Liver (tissue), 9 donors: ENCODE data around the gene TRIM38. TPM values are rescaled to one million over a fixed set of nuclear protein-coding genes. Genes with fewer than 3 reads are reported as not detected.
A peak's percentile ranks its signal among the peaks of the same experiment; 100 is the strongest.

Experiments used
- DNase-seq: peaks from one replicate; pipeline ENCODE4 v3.0.0-alpha.2; 2017; ENCODE audit warnings: low spot score
- H3K27ac ChIP-seq, 2 donors: one replicate each; pipeline ENCODE4 v1.7.0; 2013; ENCODE audit warnings: inconsistent platforms in 2 of 2, low read length in 2 of 2, control low read depth in 1 of 2, low read depth in 1 of 2, mild to moderate bottlenecking in 1 of 2
- H3K27me3 ChIP-seq, 4 donors: one replicate each; pipeline versions ENCODE4 v1.6.1 to v1.7.0; 2013; ENCODE audit warnings: low read length in 3 of 4, inconsistent platforms in 1 of 4, mild to moderate bottlenecking in 1 of 4, moderate library complexity in 1 of 4; ENCODE audit not compliant: control insufficient read depth in 4 of 4, insufficient read depth in 4 of 4
- H3K36me3 ChIP-seq, 4 donors: one replicate each; pipeline versions ENCODE4 v1.6.1 to v1.7.0; 2013; ENCODE audit warnings: low read length in 3 of 4, mild to moderate bottlenecking in 3 of 4, low read depth in 1 of 4, moderate library complexity in 1 of 4; ENCODE audit not compliant: control insufficient read depth in 4 of 4, insufficient read depth in 3 of 4
- H3K4me1 ChIP-seq, 4 donors: one replicate each; pipeline versions ENCODE4 v1.6.1 to v1.7.0; 2013; ENCODE audit warnings: low read length in 3 of 4, mild to moderate bottlenecking in 3 of 4, moderate library complexity in 1 of 4; ENCODE audit not compliant: control insufficient read depth in 4 of 4, insufficient read depth in 4 of 4
- H3K4me3 ChIP-seq, 3 donors: one replicate each; pipeline versions ENCODE4 v1.6.1 to v1.7.0; 2013; ENCODE audit warnings: low read length in 3 of 3, control low read depth in 1 of 3, low read depth in 1 of 3, mild to moderate bottlenecking in 1 of 3
- H3K9ac ChIP-seq, 2 donors: one replicate each; pipeline ENCODE4 v1.7.0; 2013; ENCODE audit warnings: low read length in 2 of 2, mild to moderate bottlenecking in 2 of 2, moderate library complexity in 2 of 2, control low read depth in 1 of 2, low read depth in 1 of 2
- H3K9me3 ChIP-seq, 4 donors: one replicate each; pipeline versions ENCODE4 v1.6.1 to v1.7.0; 2013; ENCODE audit warnings: low read length in 3 of 4; ENCODE audit not compliant: control insufficient read depth in 4 of 4
- CTCF ChIP-seq: fragments of 150-350 bp; IDR thresholded peaks from 2 replicates; pipeline ENCODE4 v1.5.1; 2017; ENCODE audit warnings: improper control_type of control experiment, low read depth, low read length; ENCODE audit not compliant: missing input control
- EGR1 ChIP-seq, 2 donors: IDR thresholded peaks; 2 replicates each; pipeline ENCODE4 v1.6.1; 2016 to 2018; ENCODE audit warnings: antibody characterized with exemption in 2 of 2, low read depth in 2 of 2
- FOXA1 ChIP-seq: IDR thresholded peaks from 2 replicates; pipeline ENCODE4 v1.6.1; 2016; ENCODE audit warnings: antibody characterized with exemption
- FOXA2 ChIP-seq: IDR thresholded peaks from 2 replicates; pipeline ENCODE4 v1.6.1; 2016; ENCODE audit warnings: antibody characterized with exemption
- GABPA ChIP-seq, 2 donors: IDR thresholded peaks in 1 of 2; conservative IDR thresholded peaks in 1 of 2; 2 replicates each; pipeline ENCODE4 v1.6.1; 2016; ENCODE audit warnings: antibody characterized with exemption in 2 of 2, mild to moderate bottlenecking in 1 of 2, moderate library complexity in 1 of 2
- HNF4A ChIP-seq, 2 donors: conservative IDR thresholded peaks; 2 replicates each; pipeline ENCODE4 v1.6.1; 2016; ENCODE audit warnings: antibody characterized with exemption in 2 of 2, mild to moderate bottlenecking in 2 of 2
- HNF4G ChIP-seq: IDR thresholded peaks from 2 replicates; pipeline ENCODE4 v1.6.1; 2016; ENCODE audit warnings: antibody characterized with exemption
- JUND ChIP-seq, 2 donors: IDR thresholded peaks; 2 replicates each; pipeline ENCODE4 v1.6.1; 2016; ENCODE audit warnings: antibody characterized with exemption in 2 of 2
- NR2F2 ChIP-seq: IDR thresholded peaks from 2 replicates; pipeline ENCODE4 v1.6.1; 2016; ENCODE audit warnings: antibody characterized with exemption
- RAD21 ChIP-seq, 2 donors: IDR thresholded peaks; 2 replicates each; pipeline ENCODE4 v1.6.1; 2016; ENCODE audit warnings: antibody characterized with exemption in 2 of 2, mild to moderate bottlenecking in 2 of 2
- REST ChIP-seq: IDR thresholded peaks from 2 replicates; pipeline ENCODE4 v1.6.1; 2016; ENCODE audit warnings: antibody characterized with exemption, mild to moderate bottlenecking
- RXRA ChIP-seq, 2 donors: IDR thresholded peaks; 2 replicates each; pipeline ENCODE4 v1.6.1; 2017 to 2018; ENCODE audit warnings: antibody characterized with exemption in 2 of 2, mild to moderate bottlenecking in 1 of 2
- SP1 ChIP-seq: IDR thresholded peaks from 2 replicates; pipeline ENCODE4 v1.6.1; 2018; ENCODE audit warnings: antibody characterized with exemption, mild to moderate bottlenecking
- TAF1 ChIP-seq: conservative IDR thresholded peaks from 2 replicates; pipeline ENCODE4 v1.6.1; 2016; ENCODE audit warnings: antibody characterized with exemption, mild to moderate bottlenecking
- YY1 ChIP-seq: IDR thresholded peaks from 2 replicates; pipeline ENCODE4 v1.6.1; 2016; ENCODE audit warnings: antibody characterized with exemption, mild to moderate bottlenecking
- WGBS: extraction: QIAGEN DNeasy Blood & Tissue Kit; methylation state at CpG from one replicate; pipeline ENCODE4 v1.1.7; 2013; 5-methylcytosine and 5-hydroxymethylcytosine counted together
- polyA plus RNA-seq, 2 donors: library from polyadenylated mRNA; stranded (reverse) in 1 of 2; unstranded in 1 of 2; fragments of 200-250 nt in 1 of 2; fragments of >200 nt in 1 of 2; fragmentation: Nextera tagmentation in 1 of 2; extraction: Ambion mirVana in 1 of 2; gene quantifications; one replicate each; pipeline versions ENCODE4 v1.2.1 to v1.2.3, GENCODE V29; 2013 to 2015
- total RNA-seq, 2 donors: library from RNA; depleted of rRNA; stranded (reverse); fragments of >200 nt; gene quantifications; one replicate each; pipeline ENCODE4 v1.2.3, GENCODE V29; 2014
- TF ChIP-seq, protein P1 (sequence below): IDR thresholded peaks from 2 replicates; pipeline ENCODE4 v1.6.1; 2016; ENCODE audit warnings: antibody characterized with exemption
- TF ChIP-seq, protein P2 (sequence below): IDR thresholded peaks from 2 replicates; pipeline ENCODE4 v1.6.1; 2016; ENCODE audit warnings: antibody characterized with exemption
- donor health status: healthy.
- donor health status: healthy.
- donor health status: healthy.
- donor health status: healthy.
- donor health status: healthy.

Gene TRIM38
- total and polyA plus RNA-seq, 4 donors: 1.5 to 3.9 (median 2.9) TPM

- Histone ChIP-seq H3K27ac (peak overlapping the region; percentile 96 to 97), H3K9ac (peak overlapping the region; percentile 10 to 83), H3K4me1 (peaks cover 2 to 37% (median 19%) of the 10 kb centered on the region in 4 donors), H3K36me3 (no peaks in the 10 kb centered on the region), H3K4me3 (peak overlapping the region; percentile 39 to 92 (median 60)), H3K9me3 (no peaks in the 10 kb centered on the region), H3K27me3 (no peaks in the 10 kb centered on the region)
- 60% methylated on average over 9 of the region's 9 CpGs for WGBS
- TF ChIP-seq FOXA2 (no peak), CTCF (peak; percentile 3), EGR1 (IDR thresholded peaks at IDR 0.05; ENCODE audit: low read depth in 2 of 2) (peak in 1 of 2 donors; percentile 3)
- TF ChIP-seq, protein P1, sequence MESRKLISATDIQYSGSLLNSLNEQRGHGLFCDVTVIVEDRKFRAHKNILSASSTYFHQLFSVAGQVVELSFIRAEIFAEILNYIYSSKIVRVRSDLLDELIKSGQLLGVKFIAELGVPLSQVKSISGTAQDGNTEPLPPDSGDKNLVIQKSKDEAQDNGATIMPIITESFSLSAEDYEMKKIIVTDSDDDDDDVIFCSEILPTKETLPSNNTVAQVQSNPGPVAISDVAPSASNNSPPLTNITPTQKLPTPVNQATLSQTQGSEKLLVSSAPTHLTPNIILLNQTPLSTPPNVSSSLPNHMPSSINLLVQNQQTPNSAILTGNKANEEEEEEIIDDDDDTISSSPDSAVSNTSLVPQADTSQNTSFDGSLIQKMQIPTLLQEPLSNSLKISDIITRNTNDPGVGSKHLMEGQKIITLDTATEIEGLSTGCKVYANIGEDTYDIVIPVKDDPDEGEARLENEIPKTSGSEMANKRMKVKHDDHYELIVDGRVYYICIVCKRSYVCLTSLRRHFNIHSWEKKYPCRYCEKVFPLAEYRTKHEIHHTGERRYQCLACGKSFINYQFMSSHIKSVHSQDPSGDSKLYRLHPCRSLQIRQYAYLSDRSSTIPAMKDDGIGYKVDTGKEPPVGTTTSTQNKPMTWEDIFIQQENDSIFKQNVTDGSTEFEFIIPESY: peak; percentile 9
- no peak for DNase-seq
Measured at GRCh38 chr6:26027491-26028211, 65.0 kb downstream of the TRIM38 start.

DNA sequence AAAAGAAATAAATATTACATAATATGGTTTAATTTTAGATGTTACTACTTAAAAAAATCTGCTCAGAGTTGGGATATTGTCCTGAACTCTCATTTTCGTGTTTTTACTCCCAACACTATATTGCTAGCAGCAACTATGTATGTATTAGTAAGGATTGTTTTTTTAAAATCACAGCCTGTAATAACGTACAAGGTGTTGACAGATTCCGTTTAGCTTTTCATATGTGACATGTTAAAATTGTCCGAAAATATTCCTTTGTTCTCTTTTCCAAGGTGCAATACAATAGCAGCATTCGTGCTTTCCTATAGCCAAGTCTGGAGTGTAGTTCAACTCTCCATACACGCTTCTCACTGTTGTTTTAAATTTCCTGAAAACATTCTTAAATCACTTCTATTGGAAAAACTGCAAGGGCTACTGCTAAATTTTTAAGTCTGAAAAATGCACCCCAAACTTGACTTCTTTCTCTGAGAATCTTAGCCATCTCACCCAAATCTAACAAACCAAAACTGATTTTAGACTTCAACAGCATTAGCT, 65.7 kb downstream of the TRIM38 start:
- H3K4me3 ChIP-seq: no peak overlapping the region
- H3K9ac ChIP-seq: peak overlapping the region in 1 of 2 donors; percentile 83
- WGBS: 93% methylated on average over 6 of the region's 6 CpGs
- TF ChIP-seq HNF4G (no peak), CTCF (no peak), RXRA (IDR thresholded peaks at IDR 0.05) (no peak), NR2F2 (no peak), GABPA (IDR thresholded peaks at IDR 0.05 in 1 of 2, conservative IDR thresholded peaks at IDR 0.05 in 1 of 2) (no peak), YY1 (no peak), RAD21 (IDR thresholded peaks at IDR 0.05) (no peak), FOXA2 (no peak), SP1 (no peak), FOXA1 (no peak), JUND (IDR thresholded peaks at IDR 0.05) (no peak), HNF4A (conservative IDR thresholded peaks at IDR 0.05) (no peak), TAF1 (no peak), REST (no peak)
- TF ChIP-seq, protein P2, sequence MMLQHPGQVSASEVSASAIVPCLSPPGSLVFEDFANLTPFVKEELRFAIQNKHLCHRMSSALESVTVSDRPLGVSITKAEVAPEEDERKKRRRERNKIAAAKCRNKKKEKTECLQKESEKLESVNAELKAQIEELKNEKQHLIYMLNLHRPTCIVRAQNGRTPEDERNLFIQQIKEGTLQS: no peak
- TF ChIP-seq, protein P1: no peak
- H3K9me3 ChIP-seq: no peaks in the 10 kb centered on the region
- H3K27ac ChIP-seq: no peak overlapping the region
- H3K36me3 ChIP-seq: no peaks in the 10 kb centered on the region
- H3K4me1 ChIP-seq: peaks cover 2 to 42% (median 23%) of the 10 kb centered on the region in 4 donors
- DNase-seq: no peak
- no peaks in the 10 kb centered on the region for H3K27me3 ChIP-seq
